ENCODE data around the gene DUSP9. TPM values are rescaled to one million over a fixed set of nuclear protein-coding genes. Genes with fewer than 3 reads are reported as not detected.

The DUSP9 gene
- total and polyA plus RNA-seq, 10 of the 15 experiments (the other 5 are each of a cell fraction or from before 2014, with no cell fraction given): 0.10 TPM; not detected in 9

DNA sequence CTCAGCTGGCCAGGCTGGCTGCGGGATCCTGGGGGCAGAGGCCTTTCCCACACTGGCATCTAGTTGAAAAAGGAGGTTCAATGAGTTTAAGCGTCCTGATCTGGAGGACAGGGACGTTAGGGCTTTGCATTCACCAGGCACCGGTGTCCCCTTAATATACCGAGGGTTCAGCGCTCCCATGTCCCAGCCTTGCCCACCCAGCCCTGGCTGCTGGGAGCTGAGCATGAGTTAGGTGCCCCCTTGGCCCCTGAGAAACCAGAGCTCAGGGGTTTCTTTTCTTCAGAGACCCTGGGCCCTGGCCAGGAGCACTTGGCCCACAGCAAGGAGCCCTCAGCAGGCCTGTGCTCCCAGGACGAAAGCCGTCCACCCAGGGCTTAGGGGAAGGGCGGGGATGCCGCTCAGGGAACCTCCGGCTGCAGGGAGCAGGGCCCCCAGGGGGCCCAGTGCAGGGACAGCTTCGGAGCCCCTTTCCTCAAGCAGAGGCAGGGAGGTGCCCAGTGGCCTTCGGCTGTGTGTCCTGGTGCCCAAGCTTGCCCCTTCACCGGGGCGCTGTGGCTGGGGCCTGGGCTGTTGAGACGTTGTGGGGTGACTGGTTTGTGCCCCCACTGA is 20.9 kb upstream of the DUSP9 start:
- no peak overlapping the region for H3K4me3 ChIP-seq
- intact Hi-C loops (cut with micrococcal nuclease; ENCODE audit: unreplicated experiment) (no loop called here), in situ Hi-C loops (cut with MboI) (no loop called here)
- 31% methylated on average over 15 of the region's 16 CpGs for WGBS (ENCODE audit: insufficient coverage, insufficient replicate concordance, low lambda C conversion rate, missing lambda C conversion rate)
- no peak overlapping the region for H3K27ac ChIP-seq (ENCODE audit: control insufficient read depth, insufficient read depth)
- H3K9ac ChIP-seq (ENCODE audit: control insufficient read depth, insufficient read depth, low read length): no peak overlapping the region
- CTCF ChIA-PET: no interaction called here
- H2AFZ ChIP-seq (ENCODE audit: control insufficient read depth, low read depth, low read length): no peak overlapping the region
- BruUV-seq (replicated peaks): no TSS peak
- RAD21 ChIA-PET (ENCODE audit: unreplicated experiment): no interaction called here
- DNase-seq (ENCODE audit: low read depth, low spot score) (no peak), ATAC-seq (no peak), FAIRE-seq (no peak)
- H4K20me1 ChIP-seq (ENCODE audit: control insufficient read depth, insufficient read depth): no peaks in the 10 kb centered on the region
- H3K79me2 ChIP-seq (ENCODE audit: control insufficient read depth, insufficient read depth, low read length): no peaks in the 10 kb centered on the region
- TF ChIP-seq, protein P1, sequence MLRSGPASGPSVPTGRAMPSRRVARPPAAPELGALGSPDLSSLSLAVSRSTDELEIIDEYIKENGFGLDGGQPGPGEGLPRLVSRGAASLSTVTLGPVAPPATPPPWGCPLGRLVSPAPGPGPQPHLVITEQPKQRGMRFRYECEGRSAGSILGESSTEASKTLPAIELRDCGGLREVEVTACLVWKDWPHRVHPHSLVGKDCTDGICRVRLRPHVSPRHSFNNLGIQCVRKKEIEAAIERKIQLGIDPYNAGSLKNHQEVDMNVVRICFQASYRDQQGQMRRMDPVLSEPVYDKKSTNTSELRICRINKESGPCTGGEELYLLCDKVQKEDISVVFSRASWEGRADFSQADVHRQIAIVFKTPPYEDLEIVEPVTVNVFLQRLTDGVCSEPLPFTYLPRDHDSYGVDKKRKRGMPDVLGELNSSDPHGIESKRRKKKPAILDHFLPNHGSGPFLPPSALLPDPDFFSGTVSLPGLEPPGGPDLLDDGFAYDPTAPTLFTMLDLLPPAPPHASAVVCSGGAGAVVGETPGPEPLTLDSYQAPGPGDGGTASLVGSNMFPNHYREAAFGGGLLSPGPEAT (IDR thresholded peaks at IDR 0.05; ENCODE audit: low read depth): no peak
- TF ChIP-seq, protein P2, sequence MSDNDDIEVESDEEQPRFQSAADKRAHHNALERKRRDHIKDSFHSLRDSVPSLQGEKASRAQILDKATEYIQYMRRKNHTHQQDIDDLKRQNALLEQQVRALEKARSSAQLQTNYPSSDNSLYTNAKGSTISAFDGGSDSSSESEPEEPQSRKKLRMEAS (IDR thresholded peaks at IDR 0.05; ENCODE audit: low read depth, low read length): no peak
- TF ChIP-seq DPF2 (IDR thresholded peaks at IDR 0.05) (no peak), NFIC (IDR thresholded peaks at IDR 0.05; ENCODE audit: low read depth, low read length) (no peak), BACH1 (IDR thresholded peaks at IDR 0.05; ENCODE audit: borderline replicate concordance) (no peak), NFXL1 (IDR thresholded peaks at IDR 0.05; ENCODE audit: borderline replicate concordance) (no peak)
- TF ChIP-seq, protein P3, sequence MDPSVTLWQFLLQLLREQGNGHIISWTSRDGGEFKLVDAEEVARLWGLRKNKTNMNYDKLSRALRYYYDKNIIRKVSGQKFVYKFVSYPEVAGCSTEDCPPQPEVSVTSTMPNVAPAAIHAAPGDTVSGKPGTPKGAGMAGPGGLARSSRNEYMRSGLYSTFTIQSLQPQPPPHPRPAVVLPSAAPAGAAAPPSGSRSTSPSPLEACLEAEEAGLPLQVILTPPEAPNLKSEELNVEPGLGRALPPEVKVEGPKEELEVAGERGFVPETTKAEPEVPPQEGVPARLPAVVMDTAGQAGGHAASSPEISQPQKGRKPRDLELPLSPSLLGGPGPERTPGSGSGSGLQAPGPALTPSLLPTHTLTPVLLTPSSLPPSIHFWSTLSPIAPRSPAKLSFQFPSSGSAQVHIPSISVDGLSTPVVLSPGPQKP (IDR thresholded peaks at IDR 0.05; ENCODE audit: low read depth, low read length): no peak
- TF ChIP-seq, protein P4, sequence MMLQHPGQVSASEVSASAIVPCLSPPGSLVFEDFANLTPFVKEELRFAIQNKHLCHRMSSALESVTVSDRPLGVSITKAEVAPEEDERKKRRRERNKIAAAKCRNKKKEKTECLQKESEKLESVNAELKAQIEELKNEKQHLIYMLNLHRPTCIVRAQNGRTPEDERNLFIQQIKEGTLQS (IDR thresholded peaks at IDR 0.05; ENCODE audit: borderline replicate concordance, extremely low read depth, low read depth, low read length): no peak
- no peak overlapping the region for H3K4me2 ChIP-seq (ENCODE audit: control insufficient read depth, insufficient read depth)
- no peaks in the 10 kb centered on the region for H3K4me1 ChIP-seq (ENCODE audit: control insufficient read depth, insufficient read depth, low read length)
- POLR2A ChIA-PET: no interaction called here
- SMC1A ChIA-PET (ENCODE audit: uncharacterized antibody, unreplicated experiment): no interaction called here
- H3K27me3 ChIP-seq (replicated peaks in 1 of 2; ENCODE audit: control insufficient read depth in 2 of 2, insufficient read depth in 2 of 2, low read length in 1 of 2): no peaks in the 10 kb centered on the region; a peak in 3 of 4 replicates
- no peaks in the 10 kb centered on the region; the same call in 2 of the 3 replicates for H3K9me3 ChIP-seq (replicated peaks; ENCODE audit: control insufficient read depth, insufficient read depth, low read length)
- no peaks in the 10 kb centered on the region for H3K36me3 ChIP-seq (ENCODE audit: control insufficient read depth in 2 of 2, insufficient read depth in 2 of 2, low read length in 1 of 2)

Data from GM12878 (cell line).